ENCODE results near the gene RARB. TPM values are rescaled to one million over a fixed set of nuclear protein-coding genes. Genes with fewer than 3 reads are reported as not detected.

The RARB gene
- total and polyA plus RNA-seq, 2 donors from 2014 or later = 8.3 to 14.7 TPM

GRCh38 chr3:25457671-25458419 lies 29.8 kb downstream of the RARB start:
- Histone ChIP-seq H3K27me3 (ENCODE audit: control insufficient read depth, insufficient read depth, low read length) (no peaks in the 10 kb centered on the region), H3K36me3 (ENCODE audit: control insufficient read depth in 2 of 3, insufficient read depth in 3 of 3, low read length in 3 of 3) (no peaks in the 10 kb centered on the region), H3K9me3 (ENCODE audit: control insufficient read depth in 2 of 3, insufficient read depth in 1 of 3, low read length in 3 of 3) (no peaks in the 10 kb centered on the region), H3K4me1 (ENCODE audit: control insufficient read depth in 2 of 3, insufficient read depth in 2 of 3, low read depth in 1 of 3, low read length in 3 of 3) (peaks cover 19 to 27% (median 22%) of the 10 kb centered on the region in 3 donors), H3K9ac (ENCODE audit: low read length in 3 of 3) (no peak overlapping the region), H3K27ac (ENCODE audit: low read depth in 2 of 2, low read length in 2 of 2) (peak overlapping the region in 1 of 2 donors; percentile 37), H3K4me3 (ENCODE audit: low read length in 3 of 3) (no peak overlapping the region)
- TF ChIP-seq, protein P1, sequence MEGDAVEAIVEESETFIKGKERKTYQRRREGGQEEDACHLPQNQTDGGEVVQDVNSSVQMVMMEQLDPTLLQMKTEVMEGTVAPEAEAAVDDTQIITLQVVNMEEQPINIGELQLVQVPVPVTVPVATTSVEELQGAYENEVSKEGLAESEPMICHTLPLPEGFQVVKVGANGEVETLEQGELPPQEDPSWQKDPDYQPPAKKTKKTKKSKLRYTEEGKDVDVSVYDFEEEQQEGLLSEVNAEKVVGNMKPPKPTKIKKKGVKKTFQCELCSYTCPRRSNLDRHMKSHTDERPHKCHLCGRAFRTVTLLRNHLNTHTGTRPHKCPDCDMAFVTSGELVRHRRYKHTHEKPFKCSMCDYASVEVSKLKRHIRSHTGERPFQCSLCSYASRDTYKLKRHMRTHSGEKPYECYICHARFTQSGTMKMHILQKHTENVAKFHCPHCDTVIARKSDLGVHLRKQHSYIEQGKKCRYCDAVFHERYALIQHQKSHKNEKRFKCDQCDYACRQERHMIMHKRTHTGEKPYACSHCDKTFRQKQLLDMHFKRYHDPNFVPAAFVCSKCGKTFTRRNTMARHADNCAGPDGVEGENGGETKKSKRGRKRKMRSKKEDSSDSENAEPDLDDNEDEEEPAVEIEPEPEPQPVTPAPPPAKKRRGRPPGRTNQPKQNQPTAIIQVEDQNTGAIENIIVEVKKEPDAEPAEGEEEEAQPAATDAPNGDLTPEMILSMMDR (IDR thresholded peaks at IDR 0.05; ENCODE audit: borderline replicate concordance, extremely low read depth, insufficient read depth) = no peak
- no peak for FAIRE-seq
- intact Hi-C loops (cut with DNase I) = no loop called here
- DNase-seq = no peak

DNA sequence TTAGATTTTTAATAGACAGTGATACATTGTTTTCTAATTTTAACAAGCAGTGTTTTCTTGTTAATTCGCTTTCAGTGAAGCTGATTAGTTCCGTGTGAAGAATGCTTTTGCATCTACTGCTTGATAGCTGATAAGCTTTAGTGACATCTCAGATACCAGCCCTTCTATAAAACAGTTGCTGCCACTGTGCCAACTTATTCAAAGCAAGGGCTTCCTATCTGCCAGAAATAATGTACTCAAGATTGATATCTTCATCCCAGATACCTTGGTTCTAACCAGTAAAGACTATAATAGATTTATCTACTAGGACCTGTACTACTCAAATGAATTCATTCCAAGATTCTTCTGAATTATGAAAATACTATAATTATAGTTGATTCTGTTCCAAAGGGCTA lies 30.4 kb downstream of the RARB start:
- FAIRE-seq = no peak
- intact Hi-C loops (cut with DNase I) = no loop called here

DNA sequence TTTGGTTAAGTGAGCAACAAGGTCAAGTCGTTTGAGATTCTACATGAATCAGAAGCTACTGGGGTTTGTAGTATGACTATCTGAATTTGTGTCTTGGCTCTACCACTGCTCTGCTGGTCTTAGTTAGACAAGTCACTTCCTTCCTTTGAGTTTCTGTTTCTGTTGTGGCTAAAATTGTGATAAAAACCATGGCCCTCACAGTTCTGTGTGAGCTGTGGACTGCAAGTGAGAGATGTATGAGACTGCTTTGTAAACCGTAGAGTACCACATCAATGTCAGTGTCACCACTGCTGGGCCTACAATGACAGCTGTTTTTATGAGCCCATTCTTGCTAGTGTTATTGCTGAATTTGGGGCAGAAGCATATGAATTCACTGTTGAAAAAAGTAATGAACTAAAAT lies 32.7 kb downstream of the RARB start:
- FAIRE-seq = no peak

More for the DNA sequence above, 30.4 kb downstream of the RARB start:
- TF ChIP-seq, protein P1 (IDR thresholded peaks at IDR 0.05; ENCODE audit: borderline replicate concordance, extremely low read depth, insufficient read depth) = no peak
- no peak for DNase-seq
- no peaks in the 10 kb centered on the region for H3K9me3 ChIP-seq (ENCODE audit: control insufficient read depth in 2 of 3, insufficient read depth in 1 of 3, low read length in 3 of 3)
- no peaks in the 10 kb centered on the region for H3K27me3 ChIP-seq (ENCODE audit: control insufficient read depth, insufficient read depth, low read length)
- H3K27ac ChIP-seq (ENCODE audit: low read depth in 2 of 2, low read length in 2 of 2) = no peak overlapping the region
- peaks cover 19 to 26% (median 22%) of the 10 kb centered on the region in 3 donors for H3K4me1 ChIP-seq (ENCODE audit: control insufficient read depth in 2 of 3, insufficient read depth in 2 of 3, low read depth in 1 of 3, low read length in 3 of 3)
- no peak overlapping the region for H3K4me3 ChIP-seq (ENCODE audit: low read length in 3 of 3)
- H3K9ac ChIP-seq (ENCODE audit: low read length in 3 of 3) = no peak overlapping the region
- no peaks in the 10 kb centered on the region for H3K36me3 ChIP-seq (ENCODE audit: control insufficient read depth in 2 of 3, insufficient read depth in 3 of 3, low read length in 3 of 3)

More for the DNA sequence above, 32.7 kb downstream of the RARB start:
- Histone ChIP-seq H3K27ac (ENCODE audit: low read depth in 2 of 2, low read length in 2 of 2) (peak overlapping the region in 1 of 2 donors; percentile 42), H3K9me3 (ENCODE audit: control insufficient read depth in 2 of 3, insufficient read depth in 1 of 3, low read length in 3 of 3) (no peaks in the 10 kb centered on the region), H3K4me3 (ENCODE audit: low read length in 3 of 3) (no peak overlapping the region), H3K4me1 (ENCODE audit: control insufficient read depth in 2 of 3, insufficient read depth in 2 of 3, low read depth in 1 of 3, low read length in 3 of 3) (peaks cover 7 to 10% (median 8%) of the 10 kb centered on the region in 3 donors), H3K27me3 (ENCODE audit: control insufficient read depth, insufficient read depth, low read length) (no peaks in the 10 kb centered on the region), H3K36me3 (ENCODE audit: control insufficient read depth in 2 of 3, insufficient read depth in 3 of 3, low read length in 3 of 3) (no peaks in the 10 kb centered on the region), H3K9ac (ENCODE audit: low read length in 3 of 3) (no peak overlapping the region)
- TF ChIP-seq, protein P1 (IDR thresholded peaks at IDR 0.05; ENCODE audit: borderline replicate concordance, extremely low read depth, insufficient read depth) = no peak
- intact Hi-C loops (cut with DNase I) = no loop called here
- DNase-seq = no peak
